GM21723 (cell line): Measurements from ENCODE around the gene CPXCR1.
"Not testable (repeated sequence)": the region's sequence is repeated elsewhere in the genome, so short reads cannot be mapped to it uniquely, and the experiment has no call there.

ENCODE experiments used
- ATAC-seq: cut with Tn5 transposase; IDR thresholded peaks from one replicate; pipeline ENCODE4 v1.9.1; 2021; ENCODE audit warnings: mild to moderate bottlenecking, moderate library complexity; ENCODE audit not compliant: unreplicated experiment

CPXCR1 gene

GRCh38 chrX:88746925-88747324, at the start of gene CPXCR1:
CPXCR1 (plus strand) TSS chrX:88747225; CDS start chrX:88753415, 6,190 bp downstream.
- ATAC-seq = no peak

DNA sequence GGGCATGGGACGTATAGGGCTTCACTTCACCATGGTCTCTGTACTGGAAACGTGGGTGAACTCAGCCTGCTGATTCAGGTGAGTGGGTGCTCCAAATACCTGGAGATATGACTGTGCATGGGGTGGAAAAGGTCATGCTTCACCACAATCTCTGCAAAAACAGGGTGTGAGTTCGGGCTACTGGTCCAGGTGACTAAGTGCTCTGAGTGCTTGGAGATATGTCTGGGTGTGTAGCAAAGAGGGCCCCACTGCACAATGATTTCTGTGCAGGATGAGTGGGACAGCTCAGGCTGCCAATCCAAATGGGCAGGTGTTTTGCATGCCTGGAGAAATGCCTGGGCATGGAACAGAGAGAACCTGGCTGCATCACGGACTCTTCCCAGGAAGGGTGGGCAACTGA, 11.2 kb upstream of the CPXCR1 start:
- no peak for ATAC-seq

GRCh38 chrX:88746215-88746614, 810 bp upstream of the CPXCR1 start:
- not testable (repeated sequence) for ATAC-seq

- ATAC-seq = not testable (repeated sequence)
Observed at GRCh38 chrX:88752339-88752738, 5.3 kb downstream of the CPXCR1 start.

DNA sequence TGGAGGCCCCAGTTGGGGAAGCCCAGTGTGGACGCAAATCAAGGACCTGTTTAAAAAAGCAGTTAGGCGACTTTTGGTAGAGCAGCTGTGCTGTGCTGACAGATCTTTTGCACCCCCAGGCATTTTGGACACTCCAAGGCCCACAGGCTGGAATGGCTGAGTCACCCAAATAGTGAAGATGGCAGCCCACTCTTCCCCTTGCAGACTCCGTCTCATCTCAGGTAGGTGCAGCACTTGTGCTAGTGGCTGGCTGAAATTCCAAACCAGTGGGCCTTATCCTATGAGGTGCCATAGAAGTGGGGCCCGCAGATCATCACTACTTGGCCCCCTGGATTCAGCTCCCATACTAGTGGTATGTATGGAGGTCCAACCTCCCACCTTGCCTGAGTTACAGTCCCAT, 42.8 kb downstream of the CPXCR1 start:
- ATAC-seq = no peak
